Measurements from ENCODE around the gene CRYGS.
"Not testable (repeated sequence)": the region's sequence is repeated elsewhere in the genome, so short reads cannot be mapped to it uniquely, and the experiment has no call there.

The CRYGS gene

GRCh38 chr3:186538779-186539178 is 5.4 kb downstream of the CRYGS start:
- TF ChIP-seq FOXP2 (optimal IDR thresholded peaks at IDR 0.05; ENCODE audit: control extremely low read depth, extremely low read length, insufficient read depth): no peak
- TF ChIP-seq POLR2AphosphoS5 (IDR thresholded peaks at IDR 0.05; ENCODE audit: borderline replicate concordance, low read depth, low read length): no peak
- no peak for TF ChIP-seq EZH2 (IDR thresholded peaks at IDR 0.05)
- Histone ChIP-seq H3K36me3 (ENCODE audit: insufficient read depth, low read length) (no peaks in the 10 kb centered on the region), H3K27ac (no peak overlapping the region), H3K9me3 (ENCODE audit: low read depth, low read length) (no peaks in the 10 kb centered on the region), H3K9ac (ENCODE audit: insufficient read length) (no peak overlapping the region), H3K4me3 (no peak overlapping the region)
- DNase-seq (ENCODE audit: low read depth, low spot score): no peak

GRCh38 chr3:186536883-186537844 is 7.0 kb downstream of the CRYGS start:
- H3K27ac ChIP-seq: no peak overlapping the region
- no peak for DNase-seq (ENCODE audit: low read depth, low spot score)
- no peak for TF ChIP-seq EZH2 (IDR thresholded peaks at IDR 0.05)
- no peak for TF ChIP-seq POLR2AphosphoS5 (IDR thresholded peaks at IDR 0.05; ENCODE audit: borderline replicate concordance, low read depth, low read length)
- no peak for TF ChIP-seq FOXP2 (optimal IDR thresholded peaks at IDR 0.05; ENCODE audit: control extremely low read depth, extremely low read length, insufficient read depth)
- no peaks in the 10 kb centered on the region for H3K9me3 ChIP-seq (ENCODE audit: low read depth, low read length)
- no peak overlapping the region for H3K4me3 ChIP-seq
- H3K9ac ChIP-seq (ENCODE audit: insufficient read length): no peak overlapping the region
- H3K36me3 ChIP-seq (ENCODE audit: insufficient read depth, low read length): no peaks in the 10 kb centered on the region

DNA sequence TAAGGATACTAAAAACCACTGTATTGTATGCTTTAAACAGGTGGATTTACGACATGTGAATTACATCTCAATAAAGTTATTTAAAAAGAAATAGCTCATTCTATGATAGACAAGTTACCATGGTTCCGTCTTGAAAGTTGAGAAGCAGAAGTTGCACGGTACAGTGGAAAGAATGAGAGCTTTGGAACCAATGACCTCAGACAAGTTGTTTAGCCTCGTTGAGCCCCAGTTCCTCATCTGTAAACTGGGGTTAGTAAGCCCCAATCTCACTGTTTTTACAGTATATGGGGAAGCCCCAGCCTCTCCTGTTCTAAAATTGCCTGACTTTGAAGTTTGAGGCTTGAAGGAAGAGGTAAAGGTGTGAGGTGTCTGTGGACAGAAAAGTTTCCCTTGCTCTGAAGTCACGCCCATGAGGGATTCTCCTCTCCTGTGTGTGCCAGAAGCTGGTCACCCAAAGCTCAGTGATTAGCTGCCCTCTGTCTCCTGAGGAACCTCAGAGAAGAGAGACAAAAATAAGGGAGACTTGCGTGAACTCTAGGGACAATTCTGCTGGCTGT is 10.0 kb downstream of the CRYGS start:
- no peak overlapping the region for H3K9ac ChIP-seq (ENCODE audit: insufficient read length)
- TF ChIP-seq POLR2AphosphoS5 (IDR thresholded peaks at IDR 0.05; ENCODE audit: borderline replicate concordance, low read depth, low read length): no peak
- no peak for TF ChIP-seq FOXP2 (optimal IDR thresholded peaks at IDR 0.05; ENCODE audit: control extremely low read depth, extremely low read length, insufficient read depth)
- no peak for TF ChIP-seq EZH2 (IDR thresholded peaks at IDR 0.05)
- H3K36me3 ChIP-seq (ENCODE audit: insufficient read depth, low read length): no peaks in the 10 kb centered on the region
- no peak for DNase-seq (ENCODE audit: low read depth, low spot score)
- no peak overlapping the region for H3K27ac ChIP-seq
- no peaks in the 10 kb centered on the region for H3K9me3 ChIP-seq (ENCODE audit: low read depth, low read length)
- no peak overlapping the region for H3K4me3 ChIP-seq

DNA sequence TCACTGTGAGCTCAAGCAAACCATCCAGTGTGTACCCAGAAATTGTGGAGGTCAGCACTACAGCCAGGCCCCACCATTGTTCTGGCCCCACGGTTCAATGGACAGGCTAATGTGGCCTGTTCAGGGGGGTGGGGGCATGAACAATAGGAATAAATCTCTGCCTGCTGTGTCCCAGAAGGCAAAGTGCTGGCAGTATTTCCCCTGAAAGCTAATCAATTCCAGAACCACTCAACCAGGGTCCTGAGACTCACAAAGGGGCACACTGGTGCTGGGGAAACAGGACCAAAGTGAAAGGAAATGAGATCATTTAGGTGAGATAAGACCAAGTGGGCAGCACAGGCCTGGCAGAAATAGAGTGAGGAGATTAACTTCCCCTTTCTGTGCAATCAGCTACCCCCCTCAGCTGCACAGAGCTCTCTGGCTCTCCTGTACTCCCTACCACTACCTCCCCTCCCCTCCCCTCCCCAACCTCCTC is 11.5 kb downstream of the CRYGS start:
- Histone ChIP-seq H3K9me3 (ENCODE audit: low read depth, low read length) (no peaks in the 10 kb centered on the region), H3K36me3 (ENCODE audit: insufficient read depth, low read length) (no peaks in the 10 kb centered on the region), H3K27ac (no peak overlapping the region), H3K4me3 (no peak overlapping the region), H3K9ac (ENCODE audit: insufficient read length) (no peak overlapping the region)
- no peak for DNase-seq (ENCODE audit: low read depth, low spot score)
- TF ChIP-seq FOXP2 (optimal IDR thresholded peaks at IDR 0.05; ENCODE audit: control extremely low read depth, extremely low read length, insufficient read depth) (no peak), POLR2AphosphoS5 (IDR thresholded peaks at IDR 0.05; ENCODE audit: borderline replicate concordance, low read depth, low read length) (no peak), EZH2 (IDR thresholded peaks at IDR 0.05) (no peak)

GRCh38 chr3:186531694-186532093 is 12.5 kb downstream of the CRYGS start:
- not testable (repeated sequence) for DNase-seq (ENCODE audit: low read depth, low spot score); H3K9me3 ChIP-seq (ENCODE audit: low read depth, low read length); H3K36me3 ChIP-seq (ENCODE audit: insufficient read depth, low read length); H3K4me3 ChIP-seq; H3K27ac ChIP-seq; H3K9ac ChIP-seq (ENCODE audit: insufficient read length)

GRCh38 chr3:186530415-186530814 is 13.8 kb downstream of the CRYGS start:
- H3K4me3 ChIP-seq: no peak overlapping the region
- no peak overlapping the region for H3K27ac ChIP-seq
- no peak for DNase-seq (ENCODE audit: low read depth, low spot score)
- no peaks in the 10 kb centered on the region for H3K36me3 ChIP-seq (ENCODE audit: insufficient read depth, low read length)
- H3K9me3 ChIP-seq (ENCODE audit: low read depth, low read length): no peaks in the 10 kb centered on the region
- H3K9ac ChIP-seq (ENCODE audit: insufficient read length): no peak overlapping the region
- TF ChIP-seq FOXP2 (optimal IDR thresholded peaks at IDR 0.05; ENCODE audit: control extremely low read depth, extremely low read length, insufficient read depth) (no peak), POLR2AphosphoS5 (IDR thresholded peaks at IDR 0.05; ENCODE audit: borderline replicate concordance, low read depth, low read length) (no peak)

DNA sequence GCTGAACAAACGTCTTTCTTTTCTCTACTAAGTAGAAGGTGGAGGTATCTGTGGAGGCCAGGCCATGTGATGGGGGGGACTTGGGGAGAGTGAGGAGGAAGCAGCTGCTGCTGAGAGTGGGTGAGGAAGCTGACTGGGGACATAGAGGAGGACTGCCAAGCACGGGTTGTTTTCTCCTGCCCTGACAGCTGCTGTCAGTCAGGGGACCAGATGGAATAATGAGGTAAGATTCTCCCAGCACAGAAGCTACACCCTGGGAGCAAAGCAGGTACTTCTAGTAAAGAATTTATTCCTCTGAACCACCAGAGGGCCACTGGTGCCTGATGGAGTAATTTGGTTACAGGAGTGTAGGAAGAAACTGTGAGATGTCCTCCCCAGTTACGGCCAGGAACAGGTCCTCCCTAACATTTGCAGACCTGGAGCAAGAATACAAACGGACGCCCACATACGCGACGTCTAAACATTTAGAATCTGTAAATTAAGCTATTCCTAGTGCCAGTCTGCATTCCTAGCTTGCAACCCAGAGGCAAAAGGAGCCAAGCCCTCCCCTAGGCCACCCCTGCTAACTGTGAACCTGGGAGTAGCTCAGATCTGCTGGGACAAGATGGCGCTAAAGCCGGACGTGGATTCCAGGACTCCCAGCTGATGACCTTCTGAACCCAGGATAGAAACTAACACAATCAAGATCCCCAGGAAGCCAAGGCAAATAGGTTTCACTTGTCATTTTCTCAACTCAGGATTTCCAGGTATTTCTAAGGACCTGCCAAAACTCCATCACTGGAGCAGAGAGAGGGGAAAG is 14.8 kb downstream of the CRYGS start:
- TF ChIP-seq FOXP2 (optimal IDR thresholded peaks at IDR 0.05; ENCODE audit: control extremely low read depth, extremely low read length, insufficient read depth): no peak
- TF ChIP-seq POLR2AphosphoS5 (IDR thresholded peaks at IDR 0.05; ENCODE audit: borderline replicate concordance, low read depth, low read length): no peak
- no peak for TF ChIP-seq EZH2 (IDR thresholded peaks at IDR 0.05)
- Histone ChIP-seq H3K4me3 (no peak overlapping the region), H3K27ac (no peak overlapping the region), H3K36me3 (ENCODE audit: insufficient read depth, low read length) (no peaks in the 10 kb centered on the region), H3K9ac (ENCODE audit: insufficient read length) (no peak overlapping the region), H3K9me3 (ENCODE audit: low read depth, low read length) (no peaks in the 10 kb centered on the region)
- no peak for DNase-seq (ENCODE audit: low read depth, low spot score)

DNA sequence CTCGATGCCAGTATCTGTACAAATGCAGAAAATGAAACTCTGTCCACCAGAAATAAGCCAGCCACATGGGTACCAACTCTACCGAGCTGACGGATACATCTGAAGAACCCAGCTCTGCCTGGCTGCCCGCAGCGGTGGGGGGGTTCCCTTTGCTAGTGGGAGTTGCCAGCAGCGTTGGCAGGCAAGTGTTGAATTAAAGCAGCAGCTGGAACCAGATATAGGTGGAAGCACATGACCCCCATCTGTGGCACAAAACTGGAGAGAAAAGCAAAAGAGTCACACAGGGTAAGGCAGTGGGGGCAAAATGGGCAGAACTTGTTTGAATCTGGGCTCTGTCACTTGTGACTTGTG is 17.9 kb downstream of the CRYGS start:
- DNase-seq (ENCODE audit: low read depth, low spot score): no peak
- TF ChIP-seq EZH2 (IDR thresholded peaks at IDR 0.05) (no peak), POLR2AphosphoS5 (IDR thresholded peaks at IDR 0.05; ENCODE audit: borderline replicate concordance, low read depth, low read length) (no peak), FOXP2 (optimal IDR thresholded peaks at IDR 0.05; ENCODE audit: control extremely low read depth, extremely low read length, insufficient read depth) (no peak)
- H3K4me3 ChIP-seq: no peak overlapping the region
- no peak overlapping the region for H3K27ac ChIP-seq
- no peak overlapping the region for H3K9ac ChIP-seq (ENCODE audit: insufficient read length)
- H3K9me3 ChIP-seq (ENCODE audit: low read depth, low read length): no peaks in the 10 kb centered on the region
- no peaks in the 10 kb centered on the region for H3K36me3 ChIP-seq (ENCODE audit: insufficient read depth, low read length)
